T47D (cell line): ENCODE data around the gene VIPR2.

Experiments used
- DNase-seq, 2 experiments: peaks; one replicate each; pipeline versions ENCODE4 v3.0.0 to v3.0.0-alpha.2; 2011 to 2012; ENCODE audit warnings: low read depth in 1 of 2, low spot score in 1 of 2
- JUND ChIP-seq: IDR thresholded peaks from 2 replicates; pipeline ENCODE4 v1.6.1; 2012; ENCODE audit warnings: low read depth
- in situ Hi-C: cut with HindIII; loops from 2 replicates; pipeline ENCODE4 v1.10.0; 2016; ENCODE audit warnings: low sequenced_read_pairs, low pct_unique_long_range_greater_than_20kb

The VIPR2 gene

DNA sequence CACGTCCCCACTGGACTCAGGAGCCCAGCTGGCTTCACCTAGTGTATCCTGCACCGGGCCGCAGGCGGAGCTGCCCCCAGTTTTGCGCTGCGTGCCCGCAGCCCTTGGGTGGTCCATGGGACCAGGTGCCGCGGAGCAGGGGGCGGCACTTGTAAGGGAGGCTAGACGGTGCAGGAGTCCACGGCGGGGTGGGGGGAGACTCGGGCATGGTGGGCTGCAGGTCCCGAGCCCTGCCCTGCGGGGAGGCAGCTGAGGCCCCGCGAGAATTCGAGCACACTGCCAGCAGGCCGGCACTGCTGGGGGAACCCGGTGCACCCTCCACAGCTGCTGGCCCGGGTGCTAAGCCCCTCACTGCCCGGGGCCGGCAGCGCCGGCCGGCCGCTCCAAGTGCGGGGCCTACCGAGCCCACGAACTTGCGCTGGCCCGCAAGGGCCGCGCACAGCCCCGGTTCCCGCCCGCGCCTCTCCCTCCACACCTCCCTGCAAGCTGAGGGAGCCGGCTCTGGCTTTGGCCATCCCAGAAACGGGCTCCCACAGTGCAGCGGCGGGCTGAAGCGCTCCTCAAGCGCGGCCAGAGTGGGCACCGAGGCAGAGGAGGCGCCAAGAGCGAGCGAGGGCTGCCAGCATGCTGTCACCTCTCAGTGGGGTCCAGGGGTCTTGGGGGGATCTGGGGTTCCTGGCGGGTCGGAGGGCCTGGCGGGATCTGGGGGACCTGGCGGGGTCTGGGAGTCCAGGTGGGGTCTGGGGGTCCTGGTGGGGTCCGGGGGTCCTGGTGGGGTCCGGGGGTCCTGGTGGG lies 81.4 kb downstream of the VIPR2 start:
- no peak for DNase-seq
- in situ Hi-C loops = no loop called here

DNA sequence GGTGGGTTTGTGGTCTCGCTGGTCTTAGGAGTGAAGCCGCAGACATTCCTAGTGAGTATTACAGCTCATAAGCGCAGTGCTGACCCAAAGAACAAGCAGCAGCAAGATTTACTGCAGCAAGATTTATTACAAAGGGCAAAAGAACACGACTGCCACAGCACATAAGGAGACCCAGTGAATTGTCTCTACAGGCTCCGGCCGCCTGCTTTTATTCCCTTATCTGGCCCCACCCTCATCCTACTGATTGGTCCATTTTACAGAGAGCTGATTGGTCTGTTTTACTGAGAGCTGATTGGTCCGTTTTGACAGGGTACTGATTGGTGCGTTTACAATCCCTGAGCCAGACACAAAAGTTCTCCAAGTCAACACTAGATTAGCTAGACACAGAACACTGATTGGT lies 82.1 kb downstream of the VIPR2 start:
- in situ Hi-C loops = no loop called here
- DNase-seq = no peak
- no peak for TF ChIP-seq JUND

More for the DNA sequence above, 81.4 kb downstream of the VIPR2 start:
- TF ChIP-seq JUND = no peak

DNA sequence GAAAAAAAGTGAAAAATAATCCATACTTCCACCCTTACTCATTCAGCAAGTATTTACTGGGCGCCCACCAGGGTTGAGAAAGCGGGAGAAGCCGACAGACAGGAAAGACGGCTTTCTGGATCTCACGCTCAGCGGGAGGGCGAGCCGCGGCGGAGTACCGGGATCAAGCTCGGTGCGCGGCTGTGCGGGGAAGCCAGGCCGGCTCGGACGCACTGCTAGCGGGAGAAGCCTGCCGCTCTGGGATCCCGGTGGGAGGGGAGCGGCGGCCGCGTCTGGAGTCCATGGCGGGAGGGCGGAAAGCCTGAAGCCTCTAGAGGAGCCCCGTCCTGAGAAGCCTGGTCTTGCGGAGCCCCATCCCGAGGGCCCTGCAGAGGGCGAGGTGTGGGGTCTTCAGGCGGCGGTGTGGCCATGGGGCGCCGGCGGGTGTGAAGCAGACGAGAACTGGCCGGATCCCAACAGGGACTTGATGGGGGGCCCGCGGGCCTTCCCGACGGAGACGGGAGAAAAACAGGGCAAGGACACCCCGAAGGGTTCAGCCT lies 82.9 kb downstream of the VIPR2 start:
- TF ChIP-seq JUND = no peak
- peak in 1 of 2 experiments; percentile 21 for DNase-seq
- in situ Hi-C loops = no loop called here

DNA sequence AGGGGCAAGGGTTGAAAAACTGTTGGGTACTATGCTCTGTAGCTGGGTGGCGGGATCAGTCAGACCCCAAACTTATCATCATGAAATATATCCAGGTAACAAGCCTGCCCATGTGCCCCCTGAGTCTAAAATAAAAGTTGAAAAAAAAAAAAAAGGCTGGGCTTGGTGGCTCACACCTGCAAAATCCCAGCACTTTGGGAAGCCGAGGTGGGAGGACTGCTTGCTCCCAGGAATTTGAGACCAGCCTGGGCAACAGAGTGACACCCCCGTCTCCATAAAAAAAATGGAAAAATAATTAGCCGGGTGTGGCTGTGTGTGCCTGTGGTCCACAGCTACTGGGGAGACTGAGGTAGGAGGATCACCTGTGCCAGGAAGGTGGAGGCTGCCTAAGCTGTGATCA lies 83.5 kb downstream of the VIPR2 start:
- no peak for DNase-seq
- in situ Hi-C loops = no loop called here

DNA sequence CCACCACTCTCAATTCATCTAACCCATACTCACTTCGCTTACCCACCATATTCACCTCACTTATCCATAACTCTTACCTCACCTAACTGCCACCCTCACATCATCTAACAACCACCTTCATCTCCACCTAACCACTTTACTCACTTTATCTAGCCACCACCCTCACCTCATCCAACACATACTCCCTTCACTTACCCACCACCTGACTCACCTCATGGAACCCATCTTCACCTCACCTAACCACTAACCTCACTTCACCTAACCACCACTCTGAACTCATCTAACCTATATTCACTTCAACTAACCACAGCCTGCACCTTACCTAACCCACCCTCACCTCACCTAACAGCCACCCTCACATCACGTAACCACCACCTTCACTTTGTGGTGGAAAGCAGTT lies 84.2 kb downstream of the VIPR2 start:
- no peak for DNase-seq
- no peak for TF ChIP-seq JUND
- in situ Hi-C loops = no loop called here

More for the DNA sequence above, 83.5 kb downstream of the VIPR2 start:
- no peak for TF ChIP-seq JUND

DNA sequence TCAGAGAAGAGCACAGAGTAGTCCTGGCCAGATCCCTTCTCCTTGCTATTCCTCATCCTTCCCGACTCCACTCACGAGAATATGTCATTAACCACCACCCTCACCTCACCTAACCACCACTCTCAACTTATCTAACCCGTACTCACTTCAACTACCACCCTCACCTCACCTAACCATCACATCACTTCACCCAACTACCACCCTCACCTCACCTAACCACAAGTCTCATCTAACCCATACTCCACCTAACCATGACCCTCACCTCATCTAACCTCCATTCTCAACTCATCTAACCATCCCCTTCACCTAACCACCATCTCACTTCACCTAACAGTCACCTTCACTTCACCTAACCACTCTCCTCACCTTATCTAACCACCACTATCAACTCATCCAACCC lies 85.0 kb downstream of the VIPR2 start:
- in situ Hi-C loops = no loop called here
- DNase-seq = no peak
- no peak for TF ChIP-seq JUND

DNA sequence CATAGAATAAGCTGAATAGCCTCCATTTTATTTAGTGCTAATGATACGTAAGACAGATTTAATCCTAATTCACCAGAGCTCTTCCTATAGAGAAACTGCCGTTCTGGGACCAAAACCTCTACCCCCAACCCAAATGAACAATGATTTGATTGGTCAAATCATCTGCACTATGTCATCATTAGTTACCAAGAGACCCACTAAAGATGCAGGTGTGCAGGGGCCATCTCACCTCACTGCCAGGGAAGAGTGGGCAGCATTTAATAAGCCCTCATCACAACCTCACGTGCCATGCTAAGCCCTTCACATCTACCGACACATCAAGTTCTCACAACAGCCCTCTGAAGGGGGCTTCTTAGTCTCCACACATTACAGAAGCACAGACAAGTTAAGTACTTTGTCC lies 87.0 kb downstream of the VIPR2 start:
- in situ Hi-C loops = no loop called here
- no peak for TF ChIP-seq JUND
- no peak for DNase-seq

DNA sequence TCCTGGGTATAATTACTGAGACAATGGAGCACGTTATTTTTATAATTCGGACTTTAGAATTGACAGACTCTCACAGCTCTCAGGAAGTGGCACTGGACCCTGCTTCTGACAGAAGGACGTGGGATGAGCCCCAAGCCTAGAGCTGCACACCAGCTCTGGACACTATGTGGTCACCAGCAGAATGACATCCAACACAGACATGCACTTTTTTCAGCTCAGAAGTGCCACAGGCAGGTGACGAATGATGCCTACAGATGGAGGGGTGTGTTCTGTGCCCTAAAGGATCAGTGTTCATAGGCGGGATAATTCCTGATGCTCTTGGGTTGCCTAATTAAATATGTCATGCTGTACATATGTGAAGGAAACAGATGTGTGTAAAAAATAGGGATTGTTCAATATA lies 87.9 kb downstream of the VIPR2 start:
- peak in 1 of 2 experiments; percentile 33 for DNase-seq
- in situ Hi-C loops = no loop called here
- no peak for TF ChIP-seq JUND

DNA sequence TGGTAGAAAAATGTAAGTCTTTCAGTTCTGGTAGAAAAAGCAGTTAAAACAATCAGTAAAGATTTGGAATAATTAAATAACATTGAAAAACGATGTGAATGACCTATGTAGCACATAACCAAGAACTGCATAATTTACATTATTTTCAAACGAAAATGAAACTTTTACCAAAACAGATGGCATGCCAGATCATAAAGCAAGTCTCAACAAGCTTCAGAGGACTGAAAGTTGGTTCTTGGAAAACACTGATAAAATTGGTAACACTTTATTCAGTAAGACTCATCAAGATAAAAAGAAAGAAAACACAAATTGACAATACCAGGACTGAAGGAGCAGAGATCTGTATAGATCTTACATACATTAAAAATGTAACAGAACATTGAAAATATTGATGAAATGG lies 92.8 kb downstream of the VIPR2 start:
- no peak for DNase-seq
- TF ChIP-seq JUND = no peak

DNA sequence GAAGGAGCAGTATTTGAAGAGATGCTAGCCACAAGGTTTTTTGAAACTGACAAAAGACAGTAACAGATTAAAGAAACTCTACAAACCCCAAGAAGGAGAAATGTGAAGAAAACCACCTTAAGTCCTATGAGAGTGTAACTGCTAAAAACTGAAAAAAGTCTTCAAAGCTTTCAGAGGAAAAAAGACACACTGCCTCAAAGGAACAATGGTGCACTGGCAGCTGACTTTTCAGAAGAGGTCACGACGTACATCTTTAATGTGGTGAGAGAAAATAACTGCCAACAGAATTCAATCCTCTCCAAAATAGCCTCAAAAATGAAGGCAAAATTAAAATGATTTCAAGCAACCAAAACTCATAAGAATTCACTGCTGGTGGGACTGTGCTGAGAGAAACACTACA lies 94.0 kb downstream of the VIPR2 start:
- in situ Hi-C loops = no loop called here
- DNase-seq = no peak
- no peak for TF ChIP-seq JUND

More for the DNA sequence above, 92.8 kb downstream of the VIPR2 start:
- in situ Hi-C loops = no loop called here

DNA sequence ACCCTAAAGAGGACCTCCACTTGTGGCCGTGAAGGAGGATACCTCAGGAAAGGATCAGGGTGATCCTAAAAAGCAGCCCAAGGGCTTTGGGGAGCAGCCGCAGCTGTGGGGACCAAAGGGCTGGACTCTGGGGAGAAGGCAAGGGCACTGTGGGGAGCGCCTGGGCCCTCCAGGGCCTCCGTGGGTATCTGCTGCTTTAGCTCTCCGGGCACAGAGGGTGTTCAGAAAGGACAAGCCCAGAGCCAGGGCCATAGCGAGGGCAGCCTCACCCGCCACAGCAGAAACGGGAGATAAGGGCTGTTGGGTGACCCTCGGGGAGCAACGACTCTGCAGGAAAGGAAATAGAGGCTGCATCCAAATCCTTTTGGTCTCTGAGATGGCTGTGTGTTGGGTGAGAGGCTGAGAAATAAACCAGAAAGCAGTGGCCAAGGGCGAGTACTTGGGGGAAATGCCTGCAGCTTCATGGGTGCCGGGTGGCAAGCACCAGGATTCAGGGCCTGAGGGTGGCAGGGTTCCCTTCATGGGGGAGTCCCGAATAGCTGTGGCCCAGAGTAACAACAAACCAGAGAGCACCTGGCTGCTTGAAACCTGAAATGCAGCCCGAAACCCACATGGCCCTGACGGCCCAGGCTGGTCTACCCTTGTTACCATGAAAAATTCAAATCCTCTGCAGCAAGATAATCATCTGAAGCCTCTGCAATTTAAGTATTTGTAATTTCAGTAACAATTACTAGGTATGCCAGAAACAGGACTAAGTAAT lies 95.2 kb downstream of the VIPR2 start:
- in situ Hi-C loops = no loop called here
- no peak for TF ChIP-seq JUND
- no peak for DNase-seq

DNA sequence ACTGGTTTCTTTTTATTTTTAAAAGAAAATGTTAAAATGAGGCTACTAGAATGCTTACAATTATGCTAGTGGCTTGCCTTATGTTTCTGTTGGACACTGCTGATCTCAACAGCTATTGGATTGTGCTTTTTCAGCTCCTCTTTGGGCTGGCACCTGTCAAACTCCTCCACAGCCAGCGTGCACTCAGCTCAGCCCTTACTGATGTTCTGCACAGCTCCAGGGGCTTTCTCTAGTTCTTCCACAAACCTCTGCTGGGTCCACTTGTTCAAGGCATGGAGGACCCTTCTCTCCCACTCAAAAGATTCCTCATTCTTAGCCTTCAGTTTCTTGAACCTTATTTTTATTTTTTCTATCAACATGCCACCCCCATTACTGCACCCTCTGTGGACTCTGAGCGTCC lies 96.0 kb downstream of the VIPR2 start:
- TF ChIP-seq JUND = no peak
- in situ Hi-C loops = no loop called here
- DNase-seq = no peak

DNA sequence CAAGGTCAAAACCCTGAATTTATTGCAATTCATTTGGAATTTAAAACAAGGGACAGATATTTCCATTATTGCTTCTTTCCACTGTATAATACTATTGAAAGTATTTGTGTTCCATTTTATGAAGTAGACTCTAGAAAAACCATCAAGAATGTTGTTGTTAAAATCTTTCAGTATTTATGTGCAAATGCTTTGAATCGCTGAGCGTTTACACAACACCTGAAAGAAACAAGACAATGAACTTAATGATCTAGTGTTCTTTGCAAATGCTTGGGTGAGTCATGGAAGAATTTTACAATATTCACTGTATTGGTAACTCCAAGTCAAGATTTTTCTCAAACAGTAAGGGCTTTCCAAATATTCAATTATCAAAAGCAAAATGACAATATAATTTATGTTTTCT lies 97.1 kb downstream of the VIPR2 start:
- TF ChIP-seq JUND = no peak
- DNase-seq = no peak
- in situ Hi-C loops = no loop called here
